K562 (cell line): ENCODE results near the gene TBC1D2. TPM values are rescaled to one million over a fixed set of nuclear protein-coding genes. Genes with fewer than 3 reads are reported as not detected.

Source experiments
- ATAC-seq: fragments of 200-7000 bp; cut with Tn5 transposase; 3 replicates; pipeline ENCODE4 v1.9.1; 2020; ENCODE audit warnings: moderate library complexity
- BruUV-seq: library from RNA; stranded (reverse); fragments of 400-500 nt; replicated peaks from 2 replicates; lab custom pipeline; 2021; lab: Mats Ljungman, UMichigan
- CTCF ChIA-PET: fragments of 300-600 bp; formaldehyde crosslinking; extraction: SDS; loops from one replicate; lab custom pipeline; 2021; ENCODE audit warnings: low intra/inter-chr PET ratio; lab: Yijun Ruan, JAX
- POLR2A ChIA-PET: fragments of 300-600, 350-650 bp; sonication (Branson Sonifier 250); formaldehyde crosslinking; extraction: SDS; loops from one replicate; lab custom pipeline; 2021; ENCODE audit warnings: antibody characterized with exemption, inconsistent platforms; lab: Yijun Ruan, JAX
- DNase-seq, 4 experiments: peaks; one replicate each; pipeline versions ENCODE4 v3.0.0 to v3.0.0-alpha.2; 2011 to 2018; ENCODE audit warnings: low spot score in 3 of 4, mixed read lengths in 3 of 4; ENCODE audit errors: extremely low read depth in 1 of 4
- FAIRE-seq: peaks from 2 replicates; lab custom pipeline; 2011; peaks lifted over from hg19 to GRCh38; lab: Jason Lieb, UNC
- H2AFZ ChIP-seq: 2 replicates; pipeline ENCODE4 v1.6.0; 2011; ENCODE audit warnings: low read depth, low read length, control low read depth, inconsistent platforms
- H3K27ac ChIP-seq: fragments of 200-600 bp; 3 replicates; pipeline ENCODE4 v1.8.0; 2011; ENCODE audit warnings: low read depth, mild to moderate bottlenecking, control low read depth, inconsistent platforms, low read length, moderate library complexity, mixed read lengths; ENCODE audit errors: extremely low read depth
- H3K27me3 ChIP-seq, 2 experiments: fragments of 300-600 bp in 1 of 2; 2 replicates in 1 of 2; 3 replicates in 1 of 2; pipeline versions ENCODE4 v1.6.0 to v1.8.0; 2011; ENCODE audit warnings: inconsistent platforms in 2 of 2, low read length in 2 of 2, mild to moderate bottlenecking in 1 of 2, mixed read lengths in 1 of 2, moderate library complexity in 1 of 2; ENCODE audit not compliant: control insufficient read depth in 2 of 2, insufficient read depth in 2 of 2
- H3K36me3 ChIP-seq: fragments of 300-600 bp; 3 replicates; pipeline ENCODE4 v1.8.0; 2011; ENCODE audit warnings: mild to moderate bottlenecking, low read length, inconsistent platforms; ENCODE audit not compliant: control insufficient read depth, insufficient read depth
- H3K4me1 ChIP-seq, 2 experiments: fragments of 200-600 bp in 1 of 2; replicated peaks in 1 of 2; 2 replicates in 1 of 2; 3 replicates in 1 of 2; pipeline versions ENCODE4 v1.5.1 to v1.8.0; 2011; ENCODE audit warnings: inconsistent platforms in 2 of 2, low read length in 2 of 2, mild to moderate bottlenecking in 1 of 2, mixed read lengths in 1 of 2, moderate library complexity in 1 of 2; ENCODE audit not compliant: control insufficient read depth in 2 of 2, insufficient read depth in 2 of 2
- H3K4me2 ChIP-seq: 2 replicates; pipeline ENCODE4 v1.6.1; 2011; ENCODE audit warnings: low read length, control low read depth, inconsistent platforms, mixed read lengths; ENCODE audit not compliant: insufficient read depth
- H3K4me3 ChIP-seq: fragments of 200-600 bp; sonication (generic), shearing (Covaris generic); 2 replicates; pipeline ENCODE4 v1.5.1; 2016; ENCODE audit warnings: control low read depth, inconsistent platforms
- H3K79me2 ChIP-seq: fragments of 200-600 bp; 3 replicates; pipeline ENCODE4 v1.8.0; 2011; ENCODE audit warnings: low read length, inconsistent platforms; ENCODE audit not compliant: control insufficient read depth, insufficient read depth
- H3K9ac ChIP-seq, 2 experiments: 2 replicates each; pipeline versions ENCODE4 v1.6.0 to v1.6.1; 2011; ENCODE audit warnings: low read depth in 2 of 2, low read length in 2 of 2, control low read depth in 1 of 2, inconsistent platforms in 1 of 2, mild to moderate bottlenecking in 1 of 2, mixed read lengths in 1 of 2; ENCODE audit not compliant: insufficient read depth in 1 of 2
- H3K9me1 ChIP-seq: one replicate; pipeline ENCODE4 v1.6.0; 2011; ENCODE audit warnings: inconsistent platforms, mild to moderate bottlenecking, low read length, moderate library complexity; ENCODE audit not compliant: control insufficient read depth, insufficient read depth
- H3K9me3 ChIP-seq: replicated peaks from 2 replicates; pipeline ENCODE4 v1.5.1; 2011; ENCODE audit warnings: low read depth, low read length, inconsistent platforms; ENCODE audit not compliant: control insufficient read depth, insufficient read depth
- H4K20me1 ChIP-seq: replicated peaks from 2 replicates; pipeline ENCODE4 v1.6.1; 2011; ENCODE audit warnings: low read length, inconsistent platforms, mixed read lengths; ENCODE audit not compliant: control insufficient read depth, insufficient read depth
- ASH1L ChIP-seq: fragments of 450-650 bp; IDR thresholded peaks from 2 replicates; pipeline ENCODE4 v1.6.1; 2018; ENCODE audit warnings: borderline replicate concordance, mild to moderate bottlenecking, low read depth; ENCODE audit not compliant: partially characterized antibody
- BRD4 ChIP-seq: fragments of 200-600 bp; sonication (generic); IDR thresholded peaks from 2 replicates; pipeline ENCODE4 v1.6.1; 2017; ENCODE audit warnings: inconsistent platforms
- CHD1 ChIP-seq: fragments of 200-600 bp; sonication (generic); IDR thresholded peaks from one replicate; pipeline ENCODE4 v1.6.1; 2012; ENCODE audit warnings: mild to moderate bottlenecking, moderate library complexity, low read length, inconsistent platforms
- CHD4 ChIP-seq: fragments of 200-600 bp; sonication (generic); IDR thresholded peaks from 3 replicates; pipeline ENCODE4 v1.6.1; 2012; ENCODE audit warnings: low read depth, mild to moderate bottlenecking, mixed read lengths, low read length, inconsistent platforms; ENCODE audit not compliant: insufficient read depth, insufficient replicate concordance, poor library complexity, severe bottlenecking
- CSDE1 ChIP-seq, 2 experiments: fragments of 450-650 bp; IDR thresholded peaks; 2 replicates each; pipeline ENCODE4 v1.6.1; 2016; ENCODE audit warnings: mild to moderate bottlenecking in 1 of 2
- E4F1 ChIP-seq: fragments of 250-450 bp; sonication (Bioruptor Pico); IDR thresholded peaks from 2 replicates; pipeline ENCODE4 v1.5.0; 2021; ENCODE audit warnings: mild to moderate bottlenecking, borderline replicate concordance
- GATA2 ChIP-seq: sonication (generic); formaldehyde crosslinking; IDR thresholded peaks from 2 replicates; pipeline ENCODE4 v1.4.0; 2020; ENCODE audit warnings: mild to moderate bottlenecking, missing genetic modification reagents
- HMBOX1 ChIP-seq: sonication (generic); IDR thresholded peaks from 2 replicates; pipeline ENCODE4 v1.6.1; 2016
- KLF10 ChIP-seq: fragments of 250-450 bp; sonication (Bioruptor Pico); IDR thresholded peaks from 2 replicates; pipeline ENCODE4 v1.6.1; 2021; ENCODE audit warnings: matching md5 sums
- MEIS2 ChIP-seq: fragments of 450-650 bp; IDR thresholded peaks from 2 replicates; pipeline ENCODE4 v1.6.1; 2014; ENCODE audit warnings: mild to moderate bottlenecking; ENCODE audit not compliant: partially characterized antibody
- PPARD ChIP-seq: fragments of 250-450 bp; sonication (Bioruptor Pico); IDR thresholded peaks from 2 replicates; pipeline ENCODE4 v1.8.0; 2022; ENCODE audit warnings: inconsistent platforms, mild to moderate bottlenecking, moderate library complexity
- PYGO2 ChIP-seq: fragments of 450-650 bp; IDR thresholded peaks from 2 replicates; pipeline ENCODE4 v1.6.1; 2016; ENCODE audit warnings: mild to moderate bottlenecking, missing genetic modification characterization, moderate library complexity, missing compliant biosample characterization
- SMARCE1 ChIP-seq: fragments of 450-650 bp; IDR thresholded peaks from 2 replicates; pipeline ENCODE4 v1.7.1; 2016; ENCODE audit warnings: mild to moderate bottlenecking
- TFAP4 ChIP-seq: sonication (generic); formaldehyde crosslinking; IDR thresholded peaks from 2 replicates; pipeline ENCODE4 v1.8.0; 2022; ENCODE audit warnings: missing genetic modification reagents, mild to moderate bottlenecking, moderate library complexity, borderline replicate concordance
- UBTF ChIP-seq, 2 experiments: IDR thresholded peaks; 2 replicates each; pipeline ENCODE4 v1.6.1; 2012; ENCODE audit warnings: improper control_type of control experiment in 2 of 2, low read depth in 2 of 2, low read length in 2 of 2, borderline replicate concordance in 1 of 2
- ZKSCAN3 ChIP-seq: fragments of 250-450 bp; sonication (Bioruptor Pico); IDR thresholded peaks from 2 replicates; pipeline ENCODE4 v1.4.0; 2020
- WGBS: fragments of 100-300 bp; shearing (Covaris generic); methylation state at CpG from one replicate; pipeline ENCODE4 v1.1.6; 2016; ENCODE audit warnings: low coverage, mixed read lengths; ENCODE audit not compliant: insufficient coverage; ENCODE audit errors: missing lambda C conversion rate; 5-methylcytosine and 5-hydroxymethylcytosine counted together
- in situ Hi-C: fragments of 300-500 bp; cut with MboI; formaldehyde crosslinking; loops from 4 replicates; pipeline ENCODE4 v1.15.0; 2018; ENCODE audit warnings: inconsistent platforms, mixed read lengths
- intact Hi-C: fragments of 100-400 bp; cut with micrococcal nuclease; formaldehyde crosslinking; loops from 2 replicates; pipeline ENCODE4 v1.14.2; 2022
- polyA plus RNA-seq, 8 experiments: library from polyadenylated mRNA; depleted of rRNA in 4 of 8; stranded (reverse) in 5 of 8; unstranded in 3 of 8; fragments of >200 nt; fragmentation: Nextera tagmentation in 2 of 8; fragmentation: Illumina TruSeq in 1 of 8; extraction: Ambion mirVana in 2 of 8; extraction: Trizol in 1 of 8; gene quantifications; 2 replicates each; pipeline versions ENCODE4 v1.2.1 to v1.2.3, GENCODE V29; 2011 to 2014; ENCODE audit warnings: inconsistent platforms in 1 of 8, missing spikeins in 1 of 8
- total RNA-seq, 7 experiments: library from RNA; depleted of rRNA in 6 of 7; stranded (reverse); fragments of >200 nt in 6 of 7; fragmentation: Illumina TruSeq in 2 of 7; extraction: Trizol in 2 of 7; gene quantifications; 2 replicates each; pipeline versions ENCODE4 v1.2.1 to v1.2.3, GENCODE V29; 2011 to 2021; ENCODE audit warnings: low replicate concordance in 1 of 7

The TBC1D2 gene
- total and polyA plus RNA-seq, 9 of the 15 experiments (the other 6 are each of a cell fraction or from before 2014, with no cell fraction given) = 0.10 to 7.0 (median 2.5) TPM

- Histone ChIP-seq H3K27me3 (no peaks in the 10 kb centered on the region), H3K4me3 (peak overlapping the region; percentile 73), H3K27ac (peak overlapping the region; percentile 92), H3K4me1 (peaks cover 26 to 33% of the 10 kb centered on the region in 2 experiments; a peak in 4 of 5 replicates), H2AFZ (peak overlapping the region; percentile 96), H3K9me3 (no peaks in the 10 kb centered on the region), H4K20me1 (no peaks in the 10 kb centered on the region), H3K36me3 (no peaks in the 10 kb centered on the region; the same call in 2 of the 3 replicates), H3K4me2 (peak overlapping the region; percentile 91), H3K79me2 (peaks cover 24% of the 10 kb centered on the region), H3K9ac (peak overlapping the region; percentile 78 to 99), H3K9me1 (no peaks in the 10 kb centered on the region)
- BruUV-seq = TSS peak; percentile 54
- in situ Hi-C loops = loop anchor here (25.0 kb wide), 1 partner anchor 344 kb away; the partner anchor contains the start of gene TRMO
- DNase-seq (peak; percentile 50 to 80 (median 61)), FAIRE-seq (peak; percentile 82), ATAC-seq (peak; percentile 54)
- ChIA-PET CTCF (no interaction called here), POLR2A (interaction anchor here (0.6 to 2.8 kb wide), 16 partner anchors 8 to 450 kb away, joined by 3 to 21 read pairs (median 4); no protein-coding TSS in a partner anchor)
- intact Hi-C loops = loop anchor here (2.0 to 5.0 kb wide), 3 partner anchors 16 to 334 kb away; partner anchors contain the start of genes ANP32B and TRMO
- 2% methylated on average over 11 of the region's 12 CpGs for WGBS
- TF ChIP-seq SMARCE1 = peak; percentile 20; the same call in 1 of the 2 replicates
- peak; percentile 88 for TF ChIP-seq E4F1 (CRISPR knock-in tag)
- TF ChIP-seq TFAP4 (CRISPR knock-in tag) = no peak
- TF ChIP-seq GATA2 (CRISPR knock-in tag) = no peak
- TF ChIP-seq BRD4 = no peak
- TF ChIP-seq CSDE1 (IDR thresholded peaks at IDR 0.05) = no peak
- TF ChIP-seq CHD1 = no peak
- TF ChIP-seq PYGO2 (tag) = no peak
- TF ChIP-seq ASH1L = no peak
- TF ChIP-seq ZKSCAN3 (CRISPR knock-in tag) = no peak
- no peak for TF ChIP-seq KLF10
- TF ChIP-seq HMBOX1 = no peak
- no peak for TF ChIP-seq PPARD
- TF ChIP-seq MEIS2 = peak; percentile 92
- 0 out of 4 replicates have a peak, but pooled peaks of 1 of the 2 experiments have one; percentile 29 for TF ChIP-seq UBTF (IDR thresholded peaks at IDR 0.05; ENCODE audit: borderline replicate concordance in 1 of 2, low read depth in 2 of 2, low read length in 2 of 2)
- no peak for TF ChIP-seq CHD4
Measured at GRCh38 chr9:98256756-98257155, 1.3 kb upstream of the TBC1D2 start.
